ENCODE data around the gene ATP5MG. TPM values are rescaled to one million over a fixed set of nuclear protein-coding genes. Genes with fewer than 3 reads are reported as not detected.

ATP5MG gene
- total RNA-seq, 1 experiment from 2014 or later, result 146 TPM

DNA sequence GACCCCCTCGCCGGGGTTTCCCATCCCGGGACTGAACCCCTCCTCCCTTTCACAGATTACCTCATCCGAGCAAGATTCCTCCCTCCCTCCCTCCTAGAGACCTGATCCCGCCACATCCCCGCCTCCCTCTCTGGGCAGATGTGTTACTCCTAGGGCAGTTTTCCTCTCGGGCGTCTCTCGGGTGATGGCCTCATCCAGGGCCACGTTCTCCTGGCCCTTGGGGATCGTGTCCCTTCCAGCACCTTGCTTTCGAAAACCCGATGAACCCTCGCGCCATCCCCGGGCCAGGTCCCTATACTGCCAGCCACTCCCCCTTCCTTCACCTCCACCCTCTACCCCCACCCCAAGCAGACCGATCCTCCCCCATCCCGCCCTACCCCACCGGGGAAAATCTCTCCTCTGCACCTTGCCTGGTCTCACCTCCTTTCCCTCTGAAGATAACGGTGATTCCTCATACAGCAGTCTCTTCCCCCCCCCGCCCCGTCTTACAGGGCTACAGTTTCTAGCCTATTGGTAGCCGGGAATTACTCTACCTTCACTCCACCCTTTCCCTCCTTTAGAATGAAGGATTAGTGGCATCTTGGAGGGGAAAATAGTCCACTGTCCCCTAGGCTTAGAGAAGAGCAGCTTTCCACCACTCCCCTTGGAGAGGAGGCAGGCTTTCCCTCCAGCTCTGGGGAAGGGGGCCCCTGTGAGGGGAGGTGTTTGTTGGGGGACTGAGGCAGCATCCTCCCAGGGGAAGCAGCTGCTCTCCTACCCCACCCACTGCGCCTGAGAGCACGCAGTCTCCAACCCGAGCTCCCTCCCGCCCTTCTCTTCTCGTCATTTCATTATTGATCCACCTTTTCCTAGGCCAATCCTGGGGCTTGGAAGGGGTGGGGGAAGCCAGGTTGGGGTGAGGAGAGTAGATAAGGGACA, 36.1 kb downstream of the ATP5MG start:
- in situ Hi-C loops (cut with HindIII; ENCODE audit: low sequenced_read_pairs), result no loop called here
- peak; percentile 56 for DNase-seq (ENCODE audit: low spot score)

DNA sequence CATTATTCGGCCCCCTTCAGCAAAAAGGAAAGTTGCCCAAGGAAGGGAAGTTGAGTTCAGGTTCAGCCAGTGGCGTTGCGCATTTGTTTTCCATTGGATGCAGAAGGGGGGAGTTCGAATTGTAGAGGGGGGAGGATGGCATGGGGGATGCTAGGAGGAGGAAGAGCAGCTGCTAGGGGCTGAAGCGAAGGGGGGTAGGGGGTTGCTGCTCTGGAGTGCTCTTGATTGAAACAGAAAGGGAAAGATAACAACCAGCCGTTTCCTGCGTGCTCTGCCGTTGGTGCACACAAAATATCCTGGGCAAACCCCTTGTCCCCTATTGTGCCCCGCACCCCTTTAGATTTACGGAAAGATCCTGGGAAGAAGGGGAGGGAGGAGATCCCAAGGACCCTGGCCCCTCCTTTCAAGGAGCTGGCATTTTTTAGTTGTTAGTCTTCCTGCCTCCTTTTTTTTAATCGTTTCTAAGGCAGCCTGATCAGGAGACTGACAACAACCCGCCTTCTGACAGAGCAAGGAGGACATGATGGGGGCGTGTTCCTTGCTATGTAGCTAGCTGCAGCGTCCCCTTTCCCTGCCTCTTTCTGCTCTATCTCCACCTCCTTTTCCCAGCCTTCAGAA, 37.0 kb downstream of the ATP5MG start:
- in situ Hi-C loops (cut with HindIII; ENCODE audit: low sequenced_read_pairs), result no loop called here
- peak; percentile 69 for DNase-seq (ENCODE audit: low spot score)

DNA sequence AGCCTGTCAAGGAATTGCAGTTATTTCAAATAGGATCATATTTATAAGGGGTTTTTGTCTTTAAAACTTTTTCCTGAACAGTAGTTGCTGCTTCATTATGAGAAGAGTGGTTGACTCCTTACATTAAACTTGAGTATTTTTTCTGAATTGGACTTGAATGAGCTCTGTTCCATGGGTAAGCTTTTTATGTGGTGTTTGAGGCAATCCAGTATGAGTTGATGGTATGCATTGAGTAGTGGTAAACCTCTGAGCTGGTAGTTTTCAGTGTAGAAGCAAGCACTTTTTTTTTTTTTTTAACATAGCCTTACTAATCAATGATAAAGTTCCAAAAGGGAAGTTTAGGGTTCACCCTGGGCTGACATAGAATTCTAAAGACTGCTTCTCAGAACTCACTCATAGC, 38.2 kb downstream of the ATP5MG start:
- DNase-seq (ENCODE audit: low spot score), result no peak
- in situ Hi-C loops (cut with HindIII; ENCODE audit: low sequenced_read_pairs), result no loop called here

DNA sequence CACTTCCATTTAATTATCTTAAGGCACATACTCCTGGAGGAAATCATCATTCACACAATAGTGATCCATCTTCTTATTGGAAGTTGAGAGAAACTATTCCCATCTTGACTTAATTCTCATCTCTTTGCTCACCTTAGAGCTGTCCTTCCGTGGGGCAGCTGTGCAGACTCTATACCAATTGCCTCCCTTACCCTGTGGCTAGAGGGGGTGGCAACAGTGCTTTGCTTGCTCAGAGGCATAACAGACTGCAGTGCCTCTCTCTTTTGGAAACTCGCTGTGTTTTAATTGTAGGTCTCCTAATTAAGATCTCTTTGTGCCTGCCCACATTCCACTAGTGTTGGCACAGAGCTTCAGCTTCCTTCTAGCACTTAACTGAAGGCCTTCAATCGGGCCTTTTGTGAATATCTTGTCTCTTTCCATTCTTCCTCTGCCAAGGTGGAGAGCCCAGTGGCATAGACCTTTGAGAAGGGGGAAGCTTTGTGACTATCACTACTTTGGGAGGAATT, 40.4 kb downstream of the ATP5MG start:
- in situ Hi-C loops (cut with HindIII; ENCODE audit: low sequenced_read_pairs), result no loop called here
- peak; percentile 41 for DNase-seq (ENCODE audit: low spot score)

DNA sequence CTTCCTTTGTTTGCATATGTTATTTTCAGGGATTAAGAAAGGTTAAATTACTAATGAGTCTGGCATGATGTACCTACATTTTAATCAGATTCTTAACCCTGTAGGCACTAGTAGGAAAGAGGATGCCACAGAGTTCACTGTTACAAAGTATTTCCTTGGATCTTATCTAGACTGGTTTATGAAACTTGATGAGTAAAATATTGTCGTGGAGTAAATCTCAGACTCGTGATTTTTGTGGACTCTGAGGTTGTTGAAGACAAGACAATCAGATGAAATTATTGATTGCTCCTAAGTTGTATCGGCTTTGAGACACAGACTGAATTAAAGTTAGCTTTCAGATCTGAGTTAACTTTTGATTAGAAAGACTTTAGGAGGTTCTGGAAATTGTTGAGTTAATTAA, 40.9 kb downstream of the ATP5MG start:
- in situ Hi-C loops (cut with HindIII; ENCODE audit: low sequenced_read_pairs), result no loop called here
- no peak for DNase-seq (ENCODE audit: low spot score)

DNA sequence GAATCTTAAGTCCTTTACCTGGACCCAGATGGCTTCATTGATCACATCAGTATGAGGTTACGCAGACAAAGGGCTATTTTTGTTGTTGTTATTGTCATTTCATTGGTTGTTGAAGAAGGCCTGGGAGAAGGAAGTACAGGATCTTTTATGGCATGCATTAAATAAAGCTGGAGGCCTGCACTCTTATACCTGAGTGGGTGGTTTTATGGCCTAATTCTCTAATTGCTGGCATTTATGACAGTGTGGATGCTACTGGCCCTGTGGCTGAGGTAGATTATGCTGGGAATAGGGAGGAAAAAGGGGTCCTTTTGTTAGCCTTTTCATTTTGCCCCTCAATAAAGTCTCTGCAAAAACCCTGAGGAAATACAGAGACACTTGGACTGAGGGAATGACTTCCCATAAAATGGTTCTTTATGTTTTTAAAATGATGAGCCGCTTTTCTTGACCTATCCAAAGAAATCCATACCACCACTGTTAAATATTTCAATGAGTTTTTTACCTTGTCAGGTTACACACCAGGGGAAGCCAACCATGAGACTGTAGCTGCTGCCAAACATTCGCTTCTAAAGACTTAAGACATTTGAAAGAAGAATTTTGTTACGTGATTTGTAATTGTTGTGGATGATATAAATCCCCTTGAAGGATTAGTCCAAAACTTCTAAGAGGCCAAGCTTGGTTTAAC, 41.6 kb downstream of the ATP5MG start:
- in situ Hi-C loops (cut with HindIII; ENCODE audit: low sequenced_read_pairs), result no loop called here
- no peak for DNase-seq (ENCODE audit: low spot score)

DNA sequence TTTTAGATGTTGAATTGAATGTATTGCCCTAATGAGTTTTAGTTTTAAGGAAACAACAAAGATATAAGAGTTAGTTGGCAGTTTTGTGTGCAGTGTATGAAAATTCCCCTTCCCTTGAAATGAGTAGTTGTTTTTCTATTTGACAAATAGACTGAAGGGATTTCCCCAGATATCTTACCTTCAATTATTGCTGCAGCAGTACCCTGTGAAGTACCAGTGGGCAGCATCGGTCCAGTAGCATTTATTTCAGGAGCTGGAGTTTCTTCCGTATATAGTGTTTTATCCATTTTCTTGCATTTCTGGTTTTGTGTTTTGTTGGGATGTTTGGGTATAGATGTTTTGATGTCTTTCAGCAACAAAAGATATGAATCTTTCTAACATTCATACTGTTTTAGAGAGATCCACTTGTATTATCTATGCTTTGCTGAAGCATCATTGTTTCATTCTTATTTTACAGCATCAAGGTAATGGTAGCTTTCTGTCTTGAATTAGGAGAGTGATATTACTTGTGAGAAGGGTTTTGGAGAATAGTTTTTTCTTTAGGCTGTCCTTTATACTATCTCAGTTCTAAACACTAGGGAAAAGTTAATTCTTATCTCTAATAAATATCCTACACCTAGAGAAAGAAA, 42.3 kb downstream of the ATP5MG start:
- no peak for DNase-seq (ENCODE audit: low spot score)
- in situ Hi-C loops (cut with HindIII; ENCODE audit: low sequenced_read_pairs), result no loop called here

DNA sequence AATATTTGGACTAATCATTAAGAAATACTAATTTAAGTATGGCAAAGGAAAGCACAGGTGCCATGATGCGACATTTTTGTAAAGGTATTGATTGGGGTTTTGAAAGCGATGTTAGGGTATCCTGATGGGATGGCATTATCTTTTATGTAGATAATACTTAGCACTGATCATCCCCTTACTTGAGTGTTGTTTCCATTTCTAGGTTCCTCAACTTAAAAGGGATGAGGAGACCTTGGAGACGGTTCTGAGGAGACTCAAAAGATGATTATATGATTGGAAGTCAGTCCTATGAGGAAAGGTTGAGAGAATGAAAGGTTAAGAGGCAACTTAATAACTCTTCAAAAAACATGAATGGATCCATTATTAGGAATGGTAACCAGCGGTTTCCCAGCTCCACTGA, 46.0 kb downstream of the ATP5MG start:
- in situ Hi-C loops (cut with HindIII; ENCODE audit: low sequenced_read_pairs), result no loop called here
- no peak for DNase-seq (ENCODE audit: low spot score)

DNA sequence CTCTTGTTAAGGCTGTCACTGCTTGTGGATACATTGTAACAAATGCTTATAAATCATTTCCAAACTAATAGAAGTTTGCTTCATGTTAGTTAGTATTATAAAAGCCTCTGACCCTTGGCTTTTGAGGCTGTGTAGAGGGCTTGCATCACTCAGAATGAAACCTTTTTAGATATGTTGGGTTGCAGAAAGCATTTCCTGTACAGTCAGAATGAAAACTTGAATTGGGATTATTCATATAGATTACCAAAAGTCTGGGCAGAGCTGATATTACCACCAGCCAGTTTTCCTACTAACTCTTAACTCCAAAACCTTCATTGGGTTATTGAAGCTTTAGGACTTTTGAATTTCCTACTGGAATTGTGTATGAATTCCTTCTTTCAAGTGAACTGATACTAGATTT, 46.9 kb downstream of the ATP5MG start:
- no peak for DNase-seq (ENCODE audit: low spot score)
- in situ Hi-C loops (cut with HindIII; ENCODE audit: low sequenced_read_pairs), result no loop called here

DNA sequence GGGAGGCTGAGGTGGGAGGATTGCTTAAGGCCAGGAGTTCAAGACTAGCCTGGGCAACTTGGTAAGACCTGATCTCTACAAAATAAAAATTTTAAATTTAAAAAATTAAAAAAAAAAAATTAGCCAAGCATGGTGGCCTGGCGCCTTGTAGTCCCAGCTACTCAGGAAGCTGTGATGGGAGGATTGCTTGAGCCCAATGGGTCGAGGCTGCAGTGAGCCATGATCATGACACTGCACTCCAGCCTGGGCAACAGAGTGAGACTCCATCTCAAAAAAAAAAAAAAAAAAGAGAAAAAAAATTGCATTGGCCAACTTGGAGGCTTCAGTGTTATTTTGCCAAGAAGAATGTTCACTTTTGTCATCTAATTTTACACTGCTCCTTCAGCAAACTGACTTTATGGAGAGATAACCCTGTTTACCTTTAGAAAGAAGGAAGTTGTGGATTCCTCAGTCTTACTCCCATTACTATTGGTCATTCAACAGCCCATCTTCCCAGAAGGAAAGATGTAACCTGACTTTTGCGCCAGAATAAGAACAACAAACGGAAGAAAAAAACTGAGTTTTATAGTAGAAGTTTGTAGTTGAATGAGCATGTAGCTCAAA, 48.0 kb downstream of the ATP5MG start:
- no peak for DNase-seq (ENCODE audit: low spot score)
- in situ Hi-C loops (cut with HindIII; ENCODE audit: low sequenced_read_pairs), result no loop called here

DNA sequence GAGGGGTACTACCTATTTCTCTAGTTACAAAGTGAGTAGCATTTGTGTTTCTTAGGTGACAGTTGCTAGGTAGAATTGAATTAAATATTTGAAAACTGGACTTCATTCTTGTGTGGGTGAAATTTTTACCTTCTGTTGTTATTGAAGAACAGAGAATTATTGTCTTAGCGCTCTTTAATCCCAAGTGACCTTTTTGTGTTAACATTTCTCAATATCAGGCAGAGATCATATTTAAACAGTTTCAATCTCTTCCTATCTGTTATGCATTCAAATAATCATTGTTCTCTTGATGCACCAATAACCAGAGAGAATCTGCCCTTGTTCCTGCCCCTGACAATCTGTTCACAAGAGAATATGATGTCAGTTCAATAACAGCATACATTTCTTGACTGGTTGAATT, 49.0 kb downstream of the ATP5MG start:
- DNase-seq (ENCODE audit: low spot score), result no peak
- in situ Hi-C loops (cut with HindIII; ENCODE audit: low sequenced_read_pairs), result no loop called here

Other genes with a start within 250 kb of the ATP5MG start
- not detected in 2 replicates for gene SCN4B, start 248.8 kb upstream of the ATP5MG start, total RNA-seq (2014; rRNA removed; shearing (Covaris generic))
- 0.10 TPM in 1 of 2 replicates, not detected in the other for gene SCN2B, start 225.0 kb upstream of the ATP5MG start, total RNA-seq (2014; rRNA removed; shearing (Covaris generic))
- not detected in 2 replicates for gene JAML, start 176.6 kb upstream of the ATP5MG start, total RNA-seq (2014; rRNA removed; shearing (Covaris generic))
- not detected in 2 replicates for gene MPZL3, start 149.2 kb upstream of the ATP5MG start, total RNA-seq (2014; rRNA removed; shearing (Covaris generic))
- not detected in 2 replicates for gene MPZL2, start 137.3 kb upstream of the ATP5MG start, total RNA-seq (2014; rRNA removed; shearing (Covaris generic))
- not detected in 2 replicates for gene CD3E, start 96.9 kb upstream of the ATP5MG start, total RNA-seq (2014; rRNA removed; shearing (Covaris generic))
- not detected in 2 replicates for gene CD3D, start 58.9 kb upstream of the ATP5MG start, total RNA-seq (2014; rRNA removed; shearing (Covaris generic))
- not detected in 2 replicates for gene CD3G, start 57.3 kb upstream of the ATP5MG start, total RNA-seq (2014; rRNA removed; shearing (Covaris generic))
- 24.3 and 35.0 TPM in 2 replicates for gene UBE4A, start 42.0 kb upstream of the ATP5MG start, total RNA-seq (2014; rRNA removed; shearing (Covaris generic))
- 6.6 and 20.5 TPM in 2 replicates for gene KMT2A, start 34.9 kb downstream of the ATP5MG start, total RNA-seq (2014; rRNA removed; shearing (Covaris generic))
- 3.3 TPM in 1 of 2 replicates, not detected in the other for gene TTC36, start 125.9 kb downstream of the ATP5MG start, total RNA-seq (2014; rRNA removed; shearing (Covaris generic))
- gene TMEM25, start 129.6 kb downstream of the ATP5MG start, total RNA-seq (2014; rRNA removed; shearing (Covaris generic)), result 22.0 and 23.1 TPM in 2 replicates
- 8.5 and 8.7 TPM in 2 replicates for gene IFT46, start 164.3 kb downstream of the ATP5MG start, total RNA-seq (2014; rRNA removed; shearing (Covaris generic))
- gene ARCN1, start 170.8 kb downstream of the ATP5MG start, total RNA-seq (2014; rRNA removed; shearing (Covaris generic)), result 88.3 and 91.9 TPM in 2 replicates
- gene PHLDB1, start 206.0 kb downstream of the ATP5MG start, total RNA-seq (2014; rRNA removed; shearing (Covaris generic)), result 32.6 and 40.6 TPM in 2 replicates

Data from G401 (cell line).